SJCRH30 (cell line): ENCODE results near the gene MS4A4E. TPM values are rescaled to one million over a fixed set of nuclear protein-coding genes. Genes with fewer than 3 reads are reported as not detected.
"Not testable (repeated sequence)": the region's sequence is repeated elsewhere in the genome, so short reads cannot be mapped to it uniquely, and the experiment has no call there.

Experiments used
- DNase-seq, 2 experiments: peaks; one replicate each; pipeline ENCODE4 v3.0.0-alpha.2; 2015 to 2020
- H3K27ac ChIP-seq: fragments of 250-450 bp; sonication (Bioruptor Pico); 2 replicates; pipeline ENCODE4 v1.5.1; 2020; ENCODE audit warnings: mild to moderate bottlenecking, moderate library complexity
- H3K27me3 ChIP-seq: fragments of 250-450 bp; sonication (Bioruptor Pico); 2 replicates; pipeline ENCODE4 v1.5.1; 2020; ENCODE audit warnings: mild to moderate bottlenecking, moderate library complexity
- H3K36me3 ChIP-seq: fragments of 250-450 bp; sonication (Bioruptor Pico); 2 replicates; pipeline ENCODE4 v1.5.1; 2020; ENCODE audit warnings: mild to moderate bottlenecking, moderate library complexity
- H3K4me1 ChIP-seq: fragments of 250-450 bp; sonication (Bioruptor Pico); 2 replicates; pipeline ENCODE4 v1.5.1; 2020; ENCODE audit warnings: mild to moderate bottlenecking, moderate library complexity
- H3K4me3 ChIP-seq: fragments of 250-450 bp; sonication (Bioruptor Pico); 2 replicates; pipeline ENCODE4 v1.5.1; 2020; ENCODE audit warnings: mild to moderate bottlenecking, moderate library complexity
- H3K9me3 ChIP-seq: fragments of 250-450 bp; sonication (Bioruptor Pico); replicated peaks from 2 replicates; pipeline ENCODE4 v1.5.1; 2020; ENCODE audit warnings: mild to moderate bottlenecking, moderate library complexity
- total RNA-seq: library from RNA; depleted of rRNA; stranded (reverse); fragments of >200 nt; shearing (Covaris generic); gene quantifications from 2 replicates; pipeline ENCODE4 v1.2.3, GENCODE V29; 2014

Gene MS4A4E
- total RNA-seq, 1 experiment from 2014 or later: not detected

- no peaks in the 10 kb centered on the region for H3K36me3 ChIP-seq
- no peak overlapping the region for H3K27ac ChIP-seq
- H3K9me3 ChIP-seq: no peaks in the 10 kb centered on the region
- DNase-seq: no peak
- no peaks in the 10 kb centered on the region for H3K4me1 ChIP-seq
- H3K4me3 ChIP-seq: no peak overlapping the region
- H3K27me3 ChIP-seq: no peaks in the 10 kb centered on the region
Observed at GRCh38 chr11:60170566-60170965, 72.4 kb downstream of the MS4A4E start.

DNA sequence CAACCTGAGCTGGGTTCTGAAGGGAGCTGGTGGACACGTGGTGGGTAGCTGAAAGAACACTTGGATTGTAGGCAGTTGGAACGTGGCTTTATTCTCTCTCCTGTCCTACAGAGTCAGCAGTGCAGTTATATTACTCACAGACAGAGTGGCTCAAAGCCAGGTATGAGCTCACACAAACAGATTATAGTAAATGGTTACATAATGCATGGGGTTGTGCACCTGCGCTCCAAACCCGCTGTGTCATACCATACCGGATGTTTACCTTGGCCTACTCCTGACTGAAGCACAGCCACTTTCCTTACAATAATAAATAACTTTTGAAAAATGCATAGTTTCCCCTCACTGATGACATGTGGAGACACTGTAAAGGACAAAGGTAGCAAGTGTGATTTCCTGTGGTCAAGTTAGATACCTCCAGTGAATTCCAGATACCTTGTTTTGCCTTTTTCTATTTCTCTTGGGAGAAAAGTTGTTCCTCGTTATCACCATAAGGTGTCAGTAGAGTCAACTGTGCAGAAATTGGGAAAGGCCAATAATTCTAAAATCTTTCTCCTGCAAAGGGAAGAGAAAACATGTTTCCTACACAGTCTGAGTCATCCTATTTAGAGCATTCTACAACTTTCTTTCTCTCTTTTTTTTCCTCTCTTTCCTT lies 73.5 kb downstream of the MS4A4E start:
- no peaks in the 10 kb centered on the region for H3K27me3 ChIP-seq
- H3K27ac ChIP-seq: no peak overlapping the region
- DNase-seq: peak; percentile 9 to 17
- H3K4me1 ChIP-seq: no peaks in the 10 kb centered on the region
- H3K36me3 ChIP-seq: no peaks in the 10 kb centered on the region
- no peak overlapping the region for H3K4me3 ChIP-seq
- no peaks in the 10 kb centered on the region for H3K9me3 ChIP-seq

DNA sequence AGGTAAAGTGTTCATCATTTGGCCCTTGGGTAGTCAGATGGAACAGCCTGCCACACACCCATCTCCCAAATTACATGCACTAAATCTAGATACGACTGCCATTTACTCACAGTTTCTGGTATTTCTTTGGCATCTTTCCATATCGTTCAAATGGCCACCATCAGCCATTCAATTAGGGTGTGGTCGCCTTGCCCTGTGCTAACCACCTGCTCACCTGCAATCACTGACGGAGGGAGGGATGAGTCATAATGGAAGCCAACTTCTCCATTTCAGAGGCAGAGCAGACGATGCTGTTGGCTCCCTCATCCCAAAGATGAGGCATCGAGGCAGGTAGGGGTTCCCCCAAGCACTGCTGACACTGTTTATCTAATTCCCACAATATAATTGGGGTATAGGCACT lies 74.6 kb downstream of the MS4A4E start:
- Histone ChIP-seq H3K4me1 (no peaks in the 10 kb centered on the region), H3K9me3 (no peaks in the 10 kb centered on the region), H3K4me3 (no peak overlapping the region), H3K27ac (no peak overlapping the region), H3K36me3 (no peaks in the 10 kb centered on the region), H3K27me3 (no peaks in the 10 kb centered on the region)
- no peak for DNase-seq

DNA sequence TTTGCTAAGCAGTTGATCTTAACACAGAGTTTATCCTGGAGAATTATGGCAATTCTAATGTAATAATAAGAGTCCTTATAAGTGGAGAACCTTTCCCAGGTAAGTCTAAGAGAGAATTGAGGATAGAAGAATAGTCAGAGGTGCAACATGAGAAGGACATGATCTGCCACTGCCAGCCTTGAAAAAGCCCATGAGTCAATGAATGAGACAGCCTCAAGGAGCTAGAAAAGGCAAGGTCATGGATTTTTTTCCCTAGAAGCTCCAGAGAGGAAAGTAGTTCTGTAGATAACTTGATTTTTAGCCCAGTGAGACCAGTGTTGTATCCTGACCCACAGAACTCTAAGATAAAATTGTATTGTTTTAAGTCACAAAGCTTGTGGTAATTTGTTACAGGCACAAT lies 77.0 kb downstream of the MS4A4E start:
- Histone ChIP-seq H3K36me3 (no peaks in the 10 kb centered on the region), H3K9me3 (no peaks in the 10 kb centered on the region), H3K4me3 (no peak overlapping the region), H3K27me3 (no peaks in the 10 kb centered on the region), H3K27ac (no peak overlapping the region), H3K4me1 (no peaks in the 10 kb centered on the region)
- no peak for DNase-seq

DNA sequence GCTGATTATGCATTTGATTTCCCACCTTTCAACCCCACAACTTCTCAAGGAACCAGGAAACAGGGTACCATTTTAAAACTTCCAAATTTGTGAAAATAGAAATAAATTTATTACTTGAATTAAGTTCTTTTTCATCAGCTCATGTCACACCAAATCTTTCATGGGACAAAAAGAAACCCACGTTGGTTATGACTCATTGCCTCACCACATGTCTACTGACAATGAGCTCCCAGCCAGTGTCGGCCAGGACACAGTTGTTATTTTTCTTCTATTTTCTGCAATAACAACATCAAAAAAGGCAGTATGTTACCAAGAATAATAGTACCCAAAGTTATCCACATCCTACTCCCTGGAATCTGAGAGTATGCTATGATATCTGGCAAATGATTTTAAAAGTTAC lies 77.4 kb downstream of the MS4A4E start:
- Histone ChIP-seq H3K4me3 (no peak overlapping the region), H3K27ac (no peak overlapping the region), H3K9me3 (no peaks in the 10 kb centered on the region), H3K36me3 (no peaks in the 10 kb centered on the region), H3K4me1 (no peaks in the 10 kb centered on the region), H3K27me3 (no peaks in the 10 kb centered on the region)
- no peak for DNase-seq

DNA sequence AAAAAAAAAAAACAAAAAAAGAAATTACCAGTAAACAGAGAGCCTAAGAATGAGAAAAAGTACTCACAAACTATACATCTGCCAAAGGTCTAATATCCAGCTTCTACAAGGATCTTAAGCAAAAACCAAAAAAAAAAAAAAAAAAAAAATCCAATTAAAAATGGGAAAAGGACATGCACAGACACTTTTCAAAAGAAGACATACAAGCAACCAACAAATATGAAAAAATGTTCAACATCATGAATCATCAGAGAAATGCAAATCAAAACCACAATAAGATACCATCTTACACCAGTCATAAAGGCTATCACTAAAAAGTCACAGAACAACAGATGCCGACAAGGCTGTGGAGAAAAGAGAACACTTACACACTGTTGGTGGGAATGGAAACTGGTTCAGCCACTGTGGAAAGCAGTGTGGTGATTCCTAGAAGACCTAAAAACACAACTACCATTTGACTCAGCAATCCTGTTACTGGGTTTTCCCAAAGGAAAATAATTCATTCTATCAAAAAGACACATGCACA lies 78.3 kb downstream of the MS4A4E start:
- H3K9me3 ChIP-seq: no peaks in the 10 kb centered on the region
- no peak overlapping the region for H3K4me3 ChIP-seq
- DNase-seq: no peak
- H3K27ac ChIP-seq: no peak overlapping the region
- H3K4me1 ChIP-seq: no peaks in the 10 kb centered on the region
- H3K36me3 ChIP-seq: no peaks in the 10 kb centered on the region
- no peaks in the 10 kb centered on the region for H3K27me3 ChIP-seq

- Histone ChIP-seq H3K27me3 (no peaks in the 10 kb centered on the region), H3K4me3 (no peak overlapping the region), H3K36me3 (no peaks in the 10 kb centered on the region), H3K4me1 (no peaks in the 10 kb centered on the region; the same call in 1 of the 2 replicates), H3K9me3 (no peaks in the 10 kb centered on the region), H3K27ac (no peak overlapping the region)
- no peak for DNase-seq
Observed at GRCh38 chr11:60161766-60162165, 81.2 kb downstream of the MS4A4E start.

- no peak overlapping the region for H3K4me3 ChIP-seq
- no peaks in the 10 kb centered on the region for H3K27me3 ChIP-seq
- no peaks in the 10 kb centered on the region for H3K9me3 ChIP-seq
- H3K4me1 ChIP-seq: no peaks in the 10 kb centered on the region; the same call in none of the 2 replicates
- no peaks in the 10 kb centered on the region for H3K36me3 ChIP-seq
- no peak for DNase-seq
- H3K27ac ChIP-seq: no peak overlapping the region
Observed at GRCh38 chr11:60161107-60161506, 81.8 kb downstream of the MS4A4E start.

- Histone ChIP-seq H3K36me3 (no peaks in the 10 kb centered on the region), H3K9me3 (no peaks in the 10 kb centered on the region), H3K4me3 (no peak overlapping the region), H3K27ac (no peak overlapping the region), H3K4me1 (peaks cover 4% of the 10 kb centered on the region), H3K27me3 (no peaks in the 10 kb centered on the region)
- peak in 1 of 2 experiments; percentile 29 for DNase-seq
Observed at GRCh38 chr11:60159868-60160267, 83.1 kb downstream of the MS4A4E start.

DNA sequence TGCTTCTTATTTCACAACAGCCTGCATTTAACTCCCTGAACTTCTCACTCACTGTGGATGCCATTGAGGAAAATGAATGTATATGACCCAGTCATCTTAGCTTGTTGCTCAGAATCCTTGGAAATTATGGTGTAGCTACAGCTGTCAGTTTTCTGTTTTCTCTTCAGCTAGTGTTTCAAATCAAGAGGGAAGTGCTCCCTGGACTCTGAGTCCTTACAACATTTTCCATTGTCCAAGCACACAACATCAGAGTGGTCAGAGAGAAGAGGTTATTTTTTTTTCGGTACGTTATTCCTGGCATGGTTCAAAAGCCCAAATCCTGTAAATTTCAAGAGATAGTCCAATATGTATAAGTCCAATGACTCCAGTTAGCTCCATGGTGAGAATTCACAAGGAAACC lies 83.7 kb downstream of the MS4A4E start:
- Histone ChIP-seq H3K4me3 (no peak overlapping the region), H3K4me1 (peaks cover 4% of the 10 kb centered on the region), H3K27me3 (no peaks in the 10 kb centered on the region), H3K27ac (no peak overlapping the region; the same call in 1 of the 2 replicates), H3K36me3 (no peaks in the 10 kb centered on the region), H3K9me3 (no peaks in the 10 kb centered on the region)
- DNase-seq: peak in 1 of 2 experiments; percentile 35

DNA sequence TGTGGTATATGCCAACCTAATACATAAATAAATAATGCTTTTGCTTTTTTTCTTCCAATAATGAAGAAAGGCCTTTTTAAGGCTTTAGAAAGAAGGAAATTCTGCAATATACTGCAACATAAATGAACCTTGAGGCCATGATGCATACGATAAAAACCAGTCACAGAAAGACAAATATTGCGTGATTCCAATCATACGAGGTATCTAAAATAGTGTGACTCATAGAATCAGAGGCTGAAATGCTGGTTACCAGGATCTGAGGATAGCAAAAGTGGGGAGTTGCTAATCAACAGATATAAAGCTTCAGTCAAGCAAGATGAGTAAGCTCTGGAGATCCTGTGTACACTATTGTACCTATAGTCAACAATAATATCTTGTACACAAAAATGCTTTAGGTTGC lies 84.3 kb downstream of the MS4A4E start:
- Histone ChIP-seq H3K36me3 (no peaks in the 10 kb centered on the region), H3K9me3 (no peaks in the 10 kb centered on the region), H3K4me3 (no peak overlapping the region), H3K27ac (no peak overlapping the region), H3K27me3 (no peaks in the 10 kb centered on the region), H3K4me1 (peaks cover 4% of the 10 kb centered on the region)
- no peak for DNase-seq

DNA sequence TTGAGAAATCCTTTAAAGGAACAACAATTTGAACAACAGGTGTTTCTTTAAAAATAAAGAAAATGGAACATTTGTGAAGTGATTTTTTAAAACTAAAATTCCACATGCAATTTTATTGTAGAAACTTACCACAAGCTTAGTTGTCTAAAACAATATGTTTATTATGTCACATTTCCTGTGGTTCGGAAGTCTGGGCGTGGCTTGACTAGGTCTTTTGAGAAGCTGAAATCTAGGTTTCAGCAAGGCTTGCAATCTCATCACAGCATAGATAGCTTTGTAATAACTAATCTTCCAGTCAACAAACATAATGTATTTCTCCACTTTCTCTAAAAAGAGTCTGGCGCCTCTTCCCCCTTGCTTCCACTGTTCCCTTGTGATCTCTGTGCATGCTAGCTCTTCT lies 87.0 kb downstream of the MS4A4E start:
- Histone ChIP-seq H3K4me1 (peaks cover 4% of the 10 kb centered on the region), H3K9me3 (no peaks in the 10 kb centered on the region), H3K27ac (no peak overlapping the region), H3K36me3 (no peaks in the 10 kb centered on the region), H3K4me3 (no peak overlapping the region), H3K27me3 (no peaks in the 10 kb centered on the region)
- no peak for DNase-seq

DNA sequence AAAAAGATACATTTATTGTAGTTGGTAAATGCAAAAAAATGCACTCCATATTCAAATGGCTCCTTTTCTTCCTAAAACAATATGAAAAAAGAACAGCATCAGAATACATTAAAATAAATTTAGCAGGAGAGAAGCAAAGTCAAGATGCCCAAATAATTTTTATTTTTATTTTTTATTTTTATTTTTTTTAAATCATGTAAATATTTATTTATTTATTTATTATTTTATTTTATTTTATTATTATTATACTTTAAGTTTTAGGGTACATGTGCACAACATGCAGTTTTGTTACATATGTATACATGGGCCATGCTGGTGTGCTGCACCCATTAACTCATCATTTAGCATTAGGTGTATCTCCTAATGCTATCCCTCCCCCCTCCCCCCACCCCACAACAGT lies 90.2 kb downstream of the MS4A4E start:
- H3K4me1 ChIP-seq, DNase-seq, H3K27ac ChIP-seq, H3K27me3 ChIP-seq, H3K36me3 ChIP-seq, H3K9me3 ChIP-seq, H3K4me3 ChIP-seq: not testable (repeated sequence)

DNA sequence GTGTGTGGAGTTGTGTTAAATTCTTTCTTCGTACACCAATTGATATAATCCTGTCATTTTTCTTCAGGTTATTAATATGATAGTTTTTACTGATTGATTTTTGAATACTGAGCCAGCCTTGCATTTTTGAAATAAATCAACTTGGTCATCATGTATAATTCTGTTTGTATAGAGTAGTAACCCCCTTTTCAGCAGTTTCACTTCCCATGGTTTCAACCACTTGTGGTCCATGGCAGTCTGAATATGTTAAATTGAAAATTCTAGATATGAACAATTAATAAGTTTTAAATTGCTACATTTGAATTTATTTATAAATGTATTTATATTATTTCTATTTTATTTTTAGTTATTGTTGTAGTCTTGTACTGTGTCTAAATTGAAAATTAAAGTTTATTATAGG lies 92.7 kb downstream of the MS4A4E start:
- Histone ChIP-seq H3K4me1 (no peaks in the 10 kb centered on the region), H3K4me3 (no peak overlapping the region), H3K27me3 (no peaks in the 10 kb centered on the region), H3K36me3 (no peaks in the 10 kb centered on the region), H3K27ac (no peak overlapping the region), H3K9me3 (no peaks in the 10 kb centered on the region)
- no peak for DNase-seq
